H9 (cell line): ENCODE measurements around the gene TMEM209. TPM values are rescaled to one million over a fixed set of nuclear protein-coding genes. Genes with fewer than 3 reads are reported as not detected.

ENCODE experiments used
- DNase-seq: peaks from one replicate; pipeline ENCODE4 v3.0.0-alpha.2; 2017
- H2AFZ ChIP-seq: one replicate; pipeline ENCODE4 v1.6.1; 2013; ENCODE audit warnings: mild to moderate bottlenecking, low read length, control low read depth, moderate library complexity
- H2AK5ac ChIP-seq: 2 replicates; pipeline ENCODE4 v1.6.1; 2013; ENCODE audit warnings: low read length, control low read depth, mixed read lengths; ENCODE audit not compliant: insufficient read length
- H2BK120ac ChIP-seq: one replicate; pipeline ENCODE4 v1.6.1; 2013; ENCODE audit warnings: low read depth, mild to moderate bottlenecking, low read length, control low read depth, inconsistent platforms; ENCODE audit not compliant: poor library complexity, severe bottlenecking
- H2BK12ac ChIP-seq: 2 replicates; pipeline ENCODE4 v1.6.1; 2013; ENCODE audit warnings: low read length, control low read depth, mixed read lengths, low read depth; ENCODE audit not compliant: insufficient read length
- H2BK15ac ChIP-seq: 2 replicates; pipeline ENCODE4 v1.6.1; 2013; ENCODE audit warnings: low read depth, low read length, control low read depth
- H2BK20ac ChIP-seq: one replicate; pipeline ENCODE4 v1.6.1; 2013; ENCODE audit warnings: low read depth, mild to moderate bottlenecking, low read length, control low read depth, inconsistent platforms; ENCODE audit not compliant: poor library complexity, severe bottlenecking
- H2BK5ac ChIP-seq: 2 replicates; pipeline ENCODE4 v1.6.1; 2013; ENCODE audit warnings: low read length, control low read depth, mixed read lengths; ENCODE audit not compliant: insufficient read length
- H3K14ac ChIP-seq: 2 replicates; pipeline ENCODE4 v1.6.1; 2013; ENCODE audit warnings: low read length, control low read depth; ENCODE audit not compliant: insufficient read depth
- H3K18ac ChIP-seq: 2 replicates; pipeline ENCODE4 v1.6.1; 2013; ENCODE audit warnings: low read depth, mild to moderate bottlenecking, mixed read lengths, low read length, control low read depth; ENCODE audit not compliant: insufficient read length
- H3K23ac ChIP-seq: 2 replicates; pipeline ENCODE4 v1.6.1; 2013; ENCODE audit warnings: low read length, control low read depth, mixed read lengths, low read depth; ENCODE audit not compliant: insufficient read length
- H3K23me2 ChIP-seq: 2 replicates; pipeline ENCODE4 v1.6.1; 2013; ENCODE audit warnings: low read depth, mild to moderate bottlenecking, mixed read lengths, low read length, control low read depth; ENCODE audit not compliant: insufficient read length, poor library complexity, severe bottlenecking
- H3K27ac ChIP-seq: 2 replicates; pipeline ENCODE4 v1.5.1; 2013; ENCODE audit warnings: low read length, control low read depth, mixed read lengths, low read depth; ENCODE audit not compliant: insufficient read length
- H3K27me3 ChIP-seq: 2 replicates; pipeline ENCODE4 v1.6.1; 2013; ENCODE audit warnings: low read length, control low read depth, inconsistent platforms; ENCODE audit not compliant: insufficient read depth
- H3K4ac ChIP-seq: 2 replicates; pipeline ENCODE4 v1.6.1; 2013; ENCODE audit warnings: low read depth, mild to moderate bottlenecking, control low read depth, inconsistent platforms, low read length, moderate library complexity
- H3K4me1 ChIP-seq: 2 replicates; pipeline ENCODE4 v1.6.1; 2013; ENCODE audit warnings: low read length, control low read depth, inconsistent platforms; ENCODE audit not compliant: insufficient read depth
- H3K4me2 ChIP-seq: 2 replicates; pipeline ENCODE4 v1.6.1; 2013; ENCODE audit warnings: low read length, control low read depth, mixed read lengths; ENCODE audit not compliant: insufficient read length, insufficient read depth
- H3K56ac ChIP-seq: 2 replicates; pipeline ENCODE4 v1.6.1; 2013; ENCODE audit warnings: low read depth, mild to moderate bottlenecking, mixed read lengths, low read length, control low read depth; ENCODE audit not compliant: insufficient read length
- H3K79me1 ChIP-seq: 2 replicates; pipeline ENCODE4 v1.6.1; 2013; ENCODE audit warnings: low read depth, mild to moderate bottlenecking, moderate library complexity, low read length, control low read depth, inconsistent platforms; ENCODE audit not compliant: insufficient read depth, poor library complexity, severe bottlenecking
- H3K79me2 ChIP-seq: 2 replicates; pipeline ENCODE4 v1.6.1; 2013; ENCODE audit warnings: low read length, control low read depth, inconsistent platforms; ENCODE audit not compliant: insufficient read depth
- H3K9ac ChIP-seq: 2 replicates; pipeline ENCODE4 v1.6.1; 2013; ENCODE audit warnings: low read length, control low read depth, mixed read lengths; ENCODE audit not compliant: insufficient read length; ENCODE audit errors: extremely low read depth
- H3K9me3 ChIP-seq: one replicate; pipeline ENCODE4 v1.6.1; 2013; ENCODE audit warnings: low read depth, low read length, inconsistent platforms; ENCODE audit not compliant: control insufficient read depth
- H3T11ph ChIP-seq: one replicate; pipeline ENCODE4 v1.6.1; 2013; ENCODE audit warnings: mild to moderate bottlenecking, low read length, control low read depth, inconsistent platforms
- H4K20me1 ChIP-seq: one replicate; pipeline ENCODE4 v1.6.1; 2013; ENCODE audit not compliant: control insufficient read depth, insufficient read length, insufficient read depth
- H4K5ac ChIP-seq: 2 replicates; pipeline ENCODE4 v1.6.1; 2013; ENCODE audit warnings: low read depth, mild to moderate bottlenecking, mixed read lengths, low read length, control low read depth; ENCODE audit not compliant: insufficient read length
- H4K8ac ChIP-seq: replicated peaks from 2 replicates; pipeline ENCODE4 v1.6.1; 2013; ENCODE audit warnings: low read length, control low read depth, mixed read lengths, low read depth; ENCODE audit not compliant: insufficient read length
- H4K91ac ChIP-seq: 2 replicates; pipeline ENCODE4 v1.6.1; 2013; ENCODE audit warnings: low read depth, mild to moderate bottlenecking, moderate library complexity, mixed read lengths, low read length, control low read depth; ENCODE audit not compliant: insufficient read length
- H3K27ac Mint-ChIP-seq, 3 experiments: 2 replicates in 2 of 3; 3 replicates in 1 of 3; pipeline ENCODE4 v1.8.0; 2020 to 2021; ENCODE audit warnings: mixed read lengths in 3 of 3, mild to moderate bottlenecking in 1 of 3, moderate library complexity in 1 of 3
- H3K27me3 Mint-ChIP-seq: 2 replicates; pipeline ENCODE4 v1.8.0; 2021; ENCODE audit warnings: low read depth, mild to moderate bottlenecking, moderate library complexity, mixed read lengths
- H3K36me3 Mint-ChIP-seq, 3 experiments: 2 replicates in 2 of 3; 3 replicates in 1 of 3; pipeline ENCODE4 v1.8.0; 2020 to 2021; ENCODE audit warnings: low read depth in 3 of 3, mixed read lengths in 3 of 3; ENCODE audit not compliant: insufficient read depth in 1 of 3
- H3K4me1 Mint-ChIP-seq, 2 experiments: 2 replicates each; pipeline ENCODE4 v1.8.0; 2020; ENCODE audit warnings: mixed read lengths in 2 of 2
- H3K4me3 Mint-ChIP-seq, 2 experiments: 2 replicates in 1 of 2; 3 replicates in 1 of 2; pipeline ENCODE4 v1.8.0; 2020 to 2021; ENCODE audit warnings: mild to moderate bottlenecking in 2 of 2, mixed read lengths in 2 of 2, moderate library complexity in 1 of 2
- H3K9me3 Mint-ChIP-seq, 2 experiments: 2 replicates in 1 of 2; 3 replicates in 1 of 2; pipeline ENCODE4 v1.8.0; 2020; ENCODE audit warnings: mild to moderate bottlenecking in 2 of 2, mixed read lengths in 2 of 2, moderate library complexity in 1 of 2
- CTCF ChIP-seq: fragments of 200-600 bp; sonication (generic); conservative IDR thresholded peaks from 3 replicates; pipeline ENCODE4 v1.8.0; 2021; ENCODE audit warnings: antibody characterized with exemption, mild to moderate bottlenecking
- WGBS: extraction: QIAGEN DNeasy Blood & Tissue Kit; methylation state at CpG from one replicate; pipeline ENCODE4 v1.1.7; 2013; ENCODE audit warnings: missing lambda C conversion rate, low lambda C conversion rate, mixed read lengths; ENCODE audit not compliant: insufficient read length; ENCODE audit errors: extremely low coverage; 5-methylcytosine and 5-hydroxymethylcytosine counted together
- total RNA-seq: library from RNA; stranded (reverse); gene quantifications from 2 replicates; pipeline ENCODE4 v1.2.1, GENCODE V29; 2021

TMEM209 gene
- total RNA-seq, 1 experiment from 2014 or later: 30.8 TPM

- Histone ChIP-seq H3K23me2 (no peaks in the 10 kb centered on the region), H3K9me3 (no peaks in the 10 kb centered on the region)
- no peak for TF ChIP-seq CTCF
Observed at GRCh38 chr7:130151591-130152492, 53.4 kb downstream of the TMEM209 start.

More at GRCh38 chr7:130151591-130152492, 53.4 kb downstream of the TMEM209 start:
- H4K91ac ChIP-seq: no peak overlapping the region
- H3K27me3 ChIP-seq: no peaks in the 10 kb centered on the region
- H4K20me1 ChIP-seq: no peaks in the 10 kb centered on the region
- DNase-seq: no peak
- no peak overlapping the region for H3K14ac ChIP-seq
- no CpG with 5 or more reads among the region's 5 CpGs for WGBS
- no peak overlapping the region for H2BK20ac ChIP-seq
- Mint-ChIP-seq H3K27ac (no peak overlapping the region), H3K27me3 (peaks cover 1% of the 10 kb centered on the region; the same call in 1 of the 2 replicates), H3K4me1 (peaks cover 3 to 8% of the 10 kb centered on the region in 2 experiments; a peak in 3 of 4 replicates), H3K9me3 (peaks cover 0 to 5% of the 10 kb centered on the region in 2 experiments; a peak in 2 of 5 replicates), H3K4me3 (no peak overlapping the region), H3K36me3 (peaks cover 0 to 4% (median 4%) of the 10 kb centered on the region in 3 experiments; a peak in 4 of 7 replicates)
- H3K23ac ChIP-seq: no peak overlapping the region
- H3K56ac ChIP-seq: no peak overlapping the region
- H2AK5ac ChIP-seq: no peak overlapping the region
- no peaks in the 10 kb centered on the region for H3K4me1 ChIP-seq
- no peak overlapping the region for H3K4me2 ChIP-seq
- no peak overlapping the region for H2BK15ac ChIP-seq
- no peak overlapping the region for H3K4ac ChIP-seq
- H3T11ph ChIP-seq: no peak overlapping the region
- peak overlapping the region; percentile 4 for H4K8ac ChIP-seq
- peak overlapping the region; percentile 40 for H3K18ac ChIP-seq
- no peak overlapping the region for H3K9ac ChIP-seq
- no peaks in the 10 kb centered on the region for H3K79me2 ChIP-seq
- H2BK120ac ChIP-seq: no peak overlapping the region
- no peak overlapping the region for H3K27ac ChIP-seq
- no peak overlapping the region for H4K5ac ChIP-seq
- no peaks in the 10 kb centered on the region for H3K79me1 ChIP-seq
- H2AFZ ChIP-seq: no peak overlapping the region
- no peak overlapping the region for H2BK5ac ChIP-seq
- no peak overlapping the region for H2BK12ac ChIP-seq
